DMS153 treated with DMSO at 0.1 percent for 48 hours (cell line): ENCODE data around the gene SUCO.
"Not testable (repeated sequence)": the region's sequence is repeated elsewhere in the genome, so short reads cannot be mapped to it uniquely, and the experiment has no call there.

Source experiments
- DNase-seq: peaks from one replicate; lab custom pipeline; 2025; ENCODE audit not compliant: unreplicated experiment; lab: John Stamatoyannopoulos, UW

The SUCO gene, protein sequence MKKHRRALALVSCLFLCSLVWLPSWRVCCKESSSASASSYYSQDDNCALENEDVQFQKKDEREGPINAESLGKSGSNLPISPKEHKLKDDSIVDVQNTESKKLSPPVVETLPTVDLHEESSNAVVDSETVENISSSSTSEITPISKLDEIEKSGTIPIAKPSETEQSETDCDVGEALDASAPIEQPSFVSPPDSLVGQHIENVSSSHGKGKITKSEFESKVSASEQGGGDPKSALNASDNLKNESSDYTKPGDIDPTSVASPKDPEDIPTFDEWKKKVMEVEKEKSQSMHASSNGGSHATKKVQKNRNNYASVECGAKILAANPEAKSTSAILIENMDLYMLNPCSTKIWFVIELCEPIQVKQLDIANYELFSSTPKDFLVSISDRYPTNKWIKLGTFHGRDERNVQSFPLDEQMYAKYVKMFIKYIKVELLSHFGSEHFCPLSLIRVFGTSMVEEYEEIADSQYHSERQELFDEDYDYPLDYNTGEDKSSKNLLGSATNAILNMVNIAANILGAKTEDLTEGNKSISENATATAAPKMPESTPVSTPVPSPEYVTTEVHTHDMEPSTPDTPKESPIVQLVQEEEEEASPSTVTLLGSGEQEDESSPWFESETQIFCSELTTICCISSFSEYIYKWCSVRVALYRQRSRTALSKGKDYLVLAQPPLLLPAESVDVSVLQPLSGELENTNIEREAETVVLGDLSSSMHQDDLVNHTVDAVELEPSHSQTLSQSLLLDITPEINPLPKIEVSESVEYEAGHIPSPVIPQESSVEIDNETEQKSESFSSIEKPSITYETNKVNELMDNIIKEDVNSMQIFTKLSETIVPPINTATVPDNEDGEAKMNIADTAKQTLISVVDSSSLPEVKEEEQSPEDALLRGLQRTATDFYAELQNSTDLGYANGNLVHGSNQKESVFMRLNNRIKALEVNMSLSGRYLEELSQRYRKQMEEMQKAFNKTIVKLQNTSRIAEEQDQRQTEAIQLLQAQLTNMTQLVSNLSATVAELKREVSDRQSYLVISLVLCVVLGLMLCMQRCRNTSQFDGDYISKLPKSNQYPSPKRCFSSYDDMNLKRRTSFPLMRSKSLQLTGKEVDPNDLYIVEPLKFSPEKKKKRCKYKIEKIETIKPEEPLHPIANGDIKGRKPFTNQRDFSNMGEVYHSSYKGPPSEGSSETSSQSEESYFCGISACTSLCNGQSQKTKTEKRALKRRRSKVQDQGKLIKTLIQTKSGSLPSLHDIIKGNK (N-terminal part only)

DNA sequence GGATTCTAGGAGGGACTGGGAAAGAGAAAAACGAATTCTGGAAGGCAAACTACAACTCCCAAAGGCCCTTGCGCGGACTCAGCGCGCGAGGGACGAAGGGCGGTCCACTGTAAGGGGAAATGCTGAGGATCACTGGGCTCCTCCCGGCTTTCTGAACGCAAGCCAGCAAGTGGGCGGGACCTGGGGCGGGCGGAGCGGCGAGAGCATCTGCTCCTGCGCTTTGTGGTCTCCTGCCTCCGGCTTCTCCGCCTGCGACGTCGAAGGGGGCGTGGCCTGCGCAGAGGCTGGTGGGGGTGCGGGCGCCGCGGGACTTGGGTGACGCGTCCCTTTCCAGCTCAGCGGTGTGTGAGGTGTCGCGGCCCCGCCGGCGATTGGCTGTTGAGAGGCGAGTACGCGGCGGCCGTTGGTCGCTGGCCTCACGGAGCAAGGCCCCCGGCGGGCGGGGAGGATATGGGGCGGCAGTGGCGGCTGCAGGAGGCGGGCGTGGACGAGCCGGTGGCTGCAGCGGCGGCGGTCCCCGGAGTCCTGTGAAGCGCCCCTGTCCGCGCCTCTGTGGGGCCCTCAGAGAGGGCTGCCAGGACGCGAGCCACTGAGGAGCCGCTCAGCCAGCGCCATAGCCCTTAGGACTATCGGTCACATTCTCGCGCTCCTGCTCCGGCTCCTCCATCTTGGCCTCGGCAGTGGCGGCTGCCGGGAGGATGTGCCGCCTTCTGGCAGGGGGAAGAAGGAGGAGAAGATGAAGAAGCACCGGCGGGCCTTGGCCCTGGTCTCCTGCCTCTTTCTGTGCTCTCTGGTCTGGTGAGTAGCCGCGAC is at the start of gene SUCO:
SUCO (plus strand) TSS at position 451 of the 813 bp plus-strand sequence; CDS start at position 737, 286 bp downstream.
- peak; percentile 99 for DNase-seq

- no peak for DNase-seq
Measured at GRCh38 chr1:172483448-172483847, 49.5 kb upstream of the SUCO start.

DNA sequence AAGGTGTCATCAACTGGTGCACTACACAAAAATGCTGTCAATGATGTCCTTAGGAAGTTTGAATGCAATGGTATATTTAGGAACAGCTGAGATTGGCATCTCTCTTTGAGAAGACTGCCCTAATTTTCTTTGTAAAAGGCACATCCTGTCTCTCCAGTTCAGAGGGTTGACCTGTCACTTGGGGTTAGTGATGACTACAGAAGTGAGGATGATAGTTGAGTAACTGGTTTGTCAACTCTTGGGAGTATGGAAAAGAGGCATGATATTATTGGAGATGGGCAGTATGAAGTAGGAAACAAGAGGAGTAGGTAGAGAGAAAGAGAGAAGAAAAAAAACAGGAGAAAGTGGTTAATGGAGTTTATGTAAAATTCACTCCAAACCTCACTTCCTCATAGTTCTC is 48.7 kb upstream of the SUCO start:
- DNase-seq: no peak

DNA sequence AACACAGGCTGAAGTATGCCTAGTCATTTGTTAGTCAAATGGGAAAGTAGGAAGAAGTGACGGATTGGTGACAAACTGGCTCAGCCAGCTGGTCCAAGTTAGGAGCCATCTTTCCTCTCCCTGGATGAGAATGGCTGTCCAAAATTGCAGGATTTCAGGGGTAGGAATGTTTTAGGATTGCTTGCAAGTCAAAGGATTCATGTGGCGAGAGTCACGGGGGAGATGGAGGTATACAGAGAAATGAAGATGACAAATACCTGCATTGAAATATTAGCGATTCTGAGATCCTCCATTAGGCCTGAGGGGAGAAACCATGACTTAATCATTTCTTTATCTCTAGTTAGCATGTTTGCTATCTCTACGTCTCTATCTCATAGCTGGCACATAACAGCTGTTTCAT is 47.3 kb upstream of the SUCO start:
- no peak for DNase-seq

DNA sequence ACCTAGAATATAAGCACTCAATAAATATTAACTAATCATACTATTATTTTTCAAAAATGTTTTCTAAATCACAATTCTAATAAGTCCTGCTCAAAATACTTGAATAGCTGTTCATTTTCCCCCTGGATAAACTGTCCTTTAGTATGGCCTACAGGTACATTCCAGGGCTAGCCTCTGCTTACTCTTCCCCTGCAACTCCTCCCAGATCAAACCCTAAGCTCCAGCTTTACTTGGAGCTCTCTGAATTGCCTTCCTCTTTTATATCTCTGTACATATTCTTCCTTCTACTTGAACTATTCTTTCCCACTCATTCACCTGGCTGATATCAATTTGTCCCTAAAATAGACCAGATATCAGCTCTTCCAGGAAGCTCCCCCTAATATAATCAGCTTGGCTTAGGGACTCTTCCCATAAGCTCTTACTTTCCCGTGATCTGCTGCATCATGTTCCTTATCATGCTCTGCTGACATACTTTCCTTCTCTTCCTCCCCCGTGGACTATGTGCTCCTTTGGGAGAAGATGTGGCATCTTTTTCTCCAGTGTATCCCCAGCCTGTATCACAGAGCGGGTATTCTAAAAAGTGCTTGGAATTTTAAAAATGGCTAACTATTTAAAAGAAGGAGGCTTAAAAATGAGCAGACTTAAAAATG is 46.0 kb upstream of the SUCO start:
- DNase-seq: no peak

DNA sequence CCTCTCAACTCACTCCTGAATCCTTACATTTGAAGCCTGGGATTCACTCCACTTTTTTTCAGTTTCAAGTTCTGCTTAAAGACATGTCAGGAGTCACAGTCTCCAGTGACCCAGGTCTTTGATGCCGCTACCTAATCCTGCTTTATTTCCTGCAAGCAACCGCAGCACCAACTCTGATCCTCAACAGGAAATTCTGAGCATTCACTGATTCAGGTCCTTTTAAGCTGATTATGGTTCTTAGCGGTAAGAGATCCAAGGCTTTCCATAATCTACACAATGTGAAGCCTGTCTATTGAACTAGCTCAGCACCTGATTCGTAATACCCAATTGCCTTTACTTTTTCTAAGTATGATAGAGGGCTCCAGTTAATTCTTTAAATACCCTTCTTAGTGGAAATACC is 45.4 kb upstream of the SUCO start:
- no peak for DNase-seq

DNA sequence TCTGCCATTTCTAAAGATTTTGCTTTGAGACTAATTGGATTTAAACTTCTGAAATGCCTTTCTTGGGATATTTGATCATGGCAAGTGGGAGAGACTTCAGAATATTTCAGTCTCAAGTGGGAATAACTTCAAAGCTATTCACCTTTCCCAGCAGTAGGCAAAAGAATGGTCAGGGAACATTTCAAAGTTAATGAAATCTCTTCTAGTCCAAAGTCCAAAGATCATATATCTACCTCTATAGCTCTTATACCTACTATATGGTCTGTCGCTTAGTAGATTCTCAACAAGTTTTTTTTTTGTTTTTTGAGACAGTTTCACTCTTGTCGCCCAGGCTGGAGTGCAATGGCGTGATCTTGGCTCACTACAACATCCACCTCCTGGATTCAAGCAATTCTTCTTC is 44.6 kb upstream of the SUCO start:
- DNase-seq: no peak

- no peak for DNase-seq
Measured at GRCh38 chr1:172489847-172490246, 43.1 kb upstream of the SUCO start.

- no peak for DNase-seq
Measured at GRCh38 chr1:172492421-172492820, 40.5 kb upstream of the SUCO start.

DNA sequence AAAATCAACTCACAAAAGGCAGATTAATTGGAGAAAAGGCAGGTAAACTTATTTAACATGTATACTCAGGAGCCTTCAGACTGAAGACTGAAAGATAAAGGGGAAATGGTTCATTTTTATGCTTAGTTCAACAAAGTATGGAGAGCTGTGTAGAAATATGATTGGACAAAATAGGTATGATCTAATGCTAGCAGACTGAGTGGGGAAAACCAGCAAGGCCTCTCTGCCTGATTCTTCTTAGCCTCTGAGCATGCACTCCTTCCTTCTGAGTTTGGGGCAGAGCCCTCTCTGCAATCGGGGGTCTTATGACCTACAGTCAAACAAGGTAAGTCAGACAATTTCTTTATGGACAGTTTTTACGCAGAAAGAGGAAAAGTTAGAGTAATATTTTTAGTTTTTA is 38.8 kb upstream of the SUCO start:
- DNase-seq: no peak

DNA sequence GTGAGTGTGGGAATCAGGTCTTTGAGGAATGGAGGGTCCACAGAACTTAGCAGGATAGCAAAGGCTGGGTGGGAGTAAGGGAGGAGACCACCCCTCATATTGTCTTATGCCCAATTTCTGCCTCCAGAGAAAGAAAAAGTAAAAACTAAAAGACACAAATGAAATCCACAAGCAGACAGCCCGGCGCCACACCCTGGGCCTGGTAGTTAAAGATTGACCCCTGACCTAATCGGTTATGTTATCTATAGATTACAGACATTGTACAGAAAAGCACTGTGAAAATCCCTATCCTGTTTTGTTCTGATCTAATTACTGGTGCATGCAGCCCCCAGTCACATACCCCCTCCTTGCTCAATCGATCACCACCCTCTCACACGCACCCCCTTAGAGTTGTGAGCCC is 36.8 kb upstream of the SUCO start:
- not testable (repeated sequence) for DNase-seq

- DNase-seq: no peak
Measured at GRCh38 chr1:172496678-172497077, 36.3 kb upstream of the SUCO start.

DNA sequence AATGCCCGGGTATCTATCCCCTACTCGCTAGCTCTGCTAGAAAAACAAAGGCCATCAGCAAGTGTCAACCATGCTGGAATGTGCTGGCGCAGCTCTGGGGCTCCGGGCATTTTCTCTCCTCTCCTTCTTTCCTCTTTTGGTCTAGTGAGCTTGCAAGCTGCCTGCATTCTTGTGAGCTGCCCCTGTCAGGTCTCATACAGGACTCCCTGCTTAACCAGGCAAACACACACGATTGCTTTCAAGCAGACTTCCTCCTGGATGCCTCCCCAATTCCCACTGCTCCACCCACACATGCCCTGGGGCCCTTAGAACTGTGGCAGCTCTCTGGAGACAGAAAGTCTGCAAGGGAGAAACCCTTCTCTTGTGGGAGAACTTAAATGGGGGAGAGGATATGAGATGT is 35.7 kb upstream of the SUCO start:
- DNase-seq: no peak

DNA sequence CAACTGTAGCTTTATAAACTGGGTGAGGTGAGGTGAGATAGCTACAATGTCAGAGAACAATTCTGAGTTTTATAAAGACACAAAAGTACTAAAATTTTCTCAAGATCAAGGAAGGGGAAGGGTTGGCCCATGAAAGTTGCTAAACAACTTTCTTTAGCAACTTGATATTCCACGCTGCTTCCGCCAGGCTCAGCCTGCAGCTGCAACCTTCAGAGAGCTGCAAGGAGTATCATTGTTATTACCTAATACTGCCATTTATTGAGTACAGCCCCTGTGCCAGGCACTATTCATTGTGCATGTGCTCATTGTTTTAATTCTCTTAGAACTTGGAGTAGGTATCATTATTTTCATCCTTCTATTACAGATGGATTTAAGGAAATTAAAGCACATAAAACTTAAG is 34.1 kb upstream of the SUCO start:
- no peak for DNase-seq

GRCh38 chr1:172499636-172500141 is 33.3 kb upstream of the SUCO start:
- peak; percentile 53 for DNase-seq

GRCh38 chr1:172500207-172500606 is 32.7 kb upstream of the SUCO start:
- no peak for DNase-seq

GRCh38 chr1:172507741-172508140 is 25.2 kb upstream of the SUCO start:
- no peak for DNase-seq

- DNase-seq: no peak
Measured at GRCh38 chr1:172510479-172510878, 22.5 kb upstream of the SUCO start.

- no peak for DNase-seq
Measured at GRCh38 chr1:172512591-172512990, 20.4 kb upstream of the SUCO start.

DNA sequence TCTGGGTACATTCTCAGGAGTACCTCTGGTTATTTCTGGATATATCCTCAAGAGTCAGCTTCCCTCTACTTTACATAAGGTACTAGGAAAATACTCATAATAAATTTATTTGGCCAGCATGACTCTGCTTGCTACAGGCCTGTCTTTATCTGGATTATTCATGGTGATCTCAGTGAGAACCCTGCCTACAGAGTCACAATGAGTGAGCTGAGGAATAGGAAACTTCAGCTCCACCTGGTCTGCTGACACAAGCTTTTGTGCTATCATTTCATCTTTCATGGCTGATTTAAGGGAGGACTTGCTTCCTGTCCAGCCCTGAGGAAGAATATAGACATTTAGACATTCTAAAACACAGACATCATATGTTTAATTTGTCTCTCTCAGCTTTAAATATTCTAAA is 19.5 kb upstream of the SUCO start:
- no peak for DNase-seq
